Measurements from ENCODE around the gene PTRHD1.
A peak's percentile ranks its signal among the peaks of the same experiment; 100 is the strongest.

Gene PTRHD1

GRCh38 chr2:24762518-24762917, 30.7 kb downstream of the PTRHD1 start:
- TF ChIP-seq CTCF (IDR thresholded peaks at IDR 0.05; ENCODE audit: low read depth, low read length), result no peak

GRCh38 chr2:24761866-24762265, 31.3 kb downstream of the PTRHD1 start:
- Histone ChIP-seq H3K4me3 (ENCODE audit: low read depth, low read length) (no peak overlapping the region), H3K4me1 (peaks cover 4% of the 10 kb centered on the region), H3K27me3 (no peaks in the 10 kb centered on the region), H3K36me3 (peaks cover 3% of the 10 kb centered on the region; the same call in 1 of the 2 replicates), H3K9me3 (no peaks in the 10 kb centered on the region)
- TF ChIP-seq CTCF (IDR thresholded peaks at IDR 0.05; ENCODE audit: low read depth, low read length), result no peak
- peak; percentile 20 for DNase-seq

More at GRCh38 chr2:24762518-24762917, 30.7 kb downstream of the PTRHD1 start:
- DNase-seq, result no peak
- no peaks in the 10 kb centered on the region for H3K27me3 ChIP-seq
- no peak overlapping the region for H3K4me3 ChIP-seq (ENCODE audit: low read depth, low read length)
- peaks cover 4% of the 10 kb centered on the region for H3K4me1 ChIP-seq
- peaks cover 3% of the 10 kb centered on the region; the same call in 1 of the 2 replicates for H3K36me3 ChIP-seq
- no peaks in the 10 kb centered on the region for H3K9me3 ChIP-seq

GRCh38 chr2:24756789-24757188, 36.4 kb downstream of the PTRHD1 start:
- H3K27me3 ChIP-seq, result no peaks in the 10 kb centered on the region
- no peak overlapping the region for H3K4me3 ChIP-seq (ENCODE audit: low read depth, low read length)
- H3K9me3 ChIP-seq, result no peaks in the 10 kb centered on the region
- H3K4me1 ChIP-seq, result peaks cover 2% of the 10 kb centered on the region
- TF ChIP-seq CTCF (IDR thresholded peaks at IDR 0.05; ENCODE audit: low read depth, low read length), result no peak
- DNase-seq, result no peak
- peaks cover 3% of the 10 kb centered on the region; the same call in 1 of the 2 replicates for H3K36me3 ChIP-seq

- no peaks in the 10 kb centered on the region for H3K27me3 ChIP-seq
- H3K36me3 ChIP-seq, result peaks cover 3% of the 10 kb centered on the region; the same call in 1 of the 2 replicates
- no peaks in the 10 kb centered on the region for H3K4me1 ChIP-seq
- no peak overlapping the region for H3K4me3 ChIP-seq (ENCODE audit: low read depth, low read length)
- no peaks in the 10 kb centered on the region for H3K9me3 ChIP-seq
- TF ChIP-seq CTCF (IDR thresholded peaks at IDR 0.05; ENCODE audit: low read depth, low read length), result no peak
- no peak for DNase-seq
Observed at GRCh38 chr2:24754985-24755705, 38.0 kb downstream of the PTRHD1 start.

GRCh38 chr2:24749069-24749691, 44.0 kb downstream of the PTRHD1 start:
- peak; percentile 20 for TF ChIP-seq CTCF (IDR thresholded peaks at IDR 0.05; ENCODE audit: low read depth, low read length)
- H3K9me3 ChIP-seq, result no peaks in the 10 kb centered on the region
- DNase-seq, result peak; percentile 16
- H3K4me3 ChIP-seq (ENCODE audit: low read depth, low read length), result no peak overlapping the region
- H3K27me3 ChIP-seq, result no peaks in the 10 kb centered on the region
- H3K36me3 ChIP-seq, result no peaks in the 10 kb centered on the region
- H3K4me1 ChIP-seq, result no peaks in the 10 kb centered on the region

- no peaks in the 10 kb centered on the region for H3K36me3 ChIP-seq
- DNase-seq, result no peak
- no peak for TF ChIP-seq CTCF (IDR thresholded peaks at IDR 0.05; ENCODE audit: low read depth, low read length)
- H3K4me3 ChIP-seq (ENCODE audit: low read depth, low read length), result no peak overlapping the region
- H3K27me3 ChIP-seq, result no peaks in the 10 kb centered on the region
- peaks cover 7% of the 10 kb centered on the region for H3K4me1 ChIP-seq
- no peaks in the 10 kb centered on the region for H3K9me3 ChIP-seq
Observed at GRCh38 chr2:24747299-24747698, 45.9 kb downstream of the PTRHD1 start.
